Neural progenitor cell (in vitro differentiated cells): ENCODE data around the gene AXDND1.

Source experiments
- CTCF ChIP-seq: fragments of 200-600 bp; sonication (generic); IDR thresholded peaks from 2 replicates; pipeline ENCODE4 v1.5.1; 2017; ENCODE audit warnings: antibody characterized with exemption, mild to moderate bottlenecking
- EZH2 ChIP-seq: fragments of 200-600 bp; sonication (generic); IDR thresholded peaks from 2 replicates; pipeline ENCODE4 v1.6.1; 2017; ENCODE audit warnings: antibody characterized with exemption, mild to moderate bottlenecking, moderate library complexity
- EZH2phosphoT487 ChIP-seq: fragments of 200-600 bp; sonication (generic); IDR thresholded peaks from 2 replicates; pipeline ENCODE4 v1.6.1; 2017; ENCODE audit warnings: antibody characterized with exemption

DNA sequence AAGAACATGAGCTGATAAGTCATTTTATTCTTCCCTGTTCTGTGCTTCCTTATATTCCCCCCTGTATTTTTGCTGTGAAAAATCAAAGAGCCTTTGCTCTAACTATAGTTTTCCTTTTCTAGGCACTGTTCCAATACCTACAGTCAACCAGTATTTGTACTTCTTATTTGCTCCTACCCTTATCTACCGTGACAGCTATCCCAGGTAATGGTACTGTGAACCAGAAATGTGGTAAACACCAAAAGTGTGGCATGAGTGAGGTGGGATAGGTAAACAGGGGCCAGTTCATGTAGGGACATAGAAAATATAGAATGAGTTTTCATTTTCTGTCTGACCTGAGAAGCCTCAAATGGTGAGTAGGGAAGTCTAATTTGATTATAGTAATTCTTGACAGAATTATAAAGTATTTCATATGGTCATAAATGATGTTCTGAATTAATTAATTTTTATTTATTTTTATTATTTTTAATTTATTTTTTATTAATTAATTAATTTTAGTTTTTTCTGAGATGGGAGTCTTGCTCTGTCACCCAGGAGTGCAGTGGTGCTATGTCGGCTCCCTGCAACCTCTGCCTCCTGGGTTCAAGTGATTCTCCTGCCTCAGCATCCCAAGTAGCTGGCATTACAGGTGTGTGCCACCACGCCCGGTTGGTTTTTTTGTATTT lies 22.9 kb upstream of the AXDND1 start:
- TF ChIP-seq CTCF (no peak), EZH2phosphoT487 (no peak), EZH2 (no peak)
